Right kidney (tissue), 9 donors: ENCODE results near the gene LGALS8.
A peak's percentile ranks its signal among the peaks of the same experiment; 100 is the strongest.
"Not testable (repeated sequence)": the region's sequence is repeated elsewhere in the genome, so short reads cannot be mapped to it uniquely, and the experiment has no call there.

ENCODE experiments used
- DNase-seq: peaks from one replicate; pipeline ENCODE4 v3.0.0-alpha.2; 2016
- long read RNA-seq, 8 donors: transcript quantifications; one replicate each; lab custom pipeline, GENCODE V29; 2026

LGALS8 gene
- long read RNA-seq, donor 1, full-length matches to known transcripts: 15 of 15 reads
- long read RNA-seq, donor 1, partial matches to known transcripts: 0 of 15 reads
- long read RNA-seq, donor 1, other reads (novel, unspliced or antisense): 0 of 15 reads
- long read RNA-seq, donor 2, full-length matches to known transcripts: 12 of 12 reads
- long read RNA-seq, donor 2, partial matches to known transcripts: 0 of 12 reads
- long read RNA-seq, donor 2, other reads (novel, unspliced or antisense): 0 of 12 reads
- long read RNA-seq, donor 3, full-length matches to known transcripts: 7 of 7 reads
- long read RNA-seq, donor 3, partial matches to known transcripts: 0 of 7 reads
- long read RNA-seq, donor 3, other reads (novel, unspliced or antisense): 0 of 7 reads
- long read RNA-seq, donor 4, full-length matches to known transcripts: 15 of 15 reads
- long read RNA-seq, donor 4, partial matches to known transcripts: 0 of 15 reads
- long read RNA-seq, donor 4, other reads (novel, unspliced or antisense): 0 of 15 reads
- long read RNA-seq, donor 5, full-length matches to known transcripts: 10 of 10 reads
- long read RNA-seq, donor 5, partial matches to known transcripts: 0 of 10 reads
- long read RNA-seq, donor 5, other reads (novel, unspliced or antisense): 0 of 10 reads
- long read RNA-seq, donor 6, full-length matches to known transcripts: 9 of 18 reads
- long read RNA-seq, donor 6, partial matches to known transcripts: 9 of 18 reads
- long read RNA-seq, donor 6, other reads (novel, unspliced or antisense): 0 of 18 reads
- long read RNA-seq, donor 7, full-length matches to known transcripts: 32 of 92 reads
- long read RNA-seq, donor 7, partial matches to known transcripts: 60 of 92 reads
- long read RNA-seq, donor 7, other reads (novel, unspliced or antisense): 0 of 92 reads
- long read RNA-seq, donor 8, full-length matches to known transcripts: 13 of 22 reads
- long read RNA-seq, donor 8, partial matches to known transcripts: 9 of 22 reads
- long read RNA-seq, donor 8, other reads (novel, unspliced or antisense): 0 of 22 reads

DNA sequence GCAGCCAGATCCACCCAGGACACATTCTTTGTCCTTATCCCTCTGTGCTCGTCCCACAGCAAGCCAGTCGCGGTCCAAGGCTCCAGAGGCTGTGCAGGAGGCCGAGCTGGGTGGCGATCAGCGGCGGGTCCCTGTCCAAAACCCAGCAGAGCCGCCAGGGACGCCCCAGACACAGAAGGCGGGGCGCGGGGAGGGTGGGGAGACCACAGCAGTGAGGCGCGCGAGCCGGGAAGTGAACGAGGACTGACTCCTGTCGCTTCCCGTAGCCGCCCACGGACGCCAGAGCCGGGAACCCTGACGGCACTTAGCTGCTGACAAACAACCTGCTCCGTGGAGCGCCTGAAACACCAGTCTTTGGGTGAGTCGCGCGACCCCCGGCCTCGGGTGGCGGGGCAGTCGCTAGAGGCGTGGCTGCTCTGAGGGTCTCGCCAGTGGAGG, at the start of gene LGALS8:
LGALS8 (plus strand) TSS at position 279 of the 438 bp plus-strand sequence. CDS start 2,089 bp downstream, outside the sequence.
- peak; percentile 86 for DNase-seq

DNA sequence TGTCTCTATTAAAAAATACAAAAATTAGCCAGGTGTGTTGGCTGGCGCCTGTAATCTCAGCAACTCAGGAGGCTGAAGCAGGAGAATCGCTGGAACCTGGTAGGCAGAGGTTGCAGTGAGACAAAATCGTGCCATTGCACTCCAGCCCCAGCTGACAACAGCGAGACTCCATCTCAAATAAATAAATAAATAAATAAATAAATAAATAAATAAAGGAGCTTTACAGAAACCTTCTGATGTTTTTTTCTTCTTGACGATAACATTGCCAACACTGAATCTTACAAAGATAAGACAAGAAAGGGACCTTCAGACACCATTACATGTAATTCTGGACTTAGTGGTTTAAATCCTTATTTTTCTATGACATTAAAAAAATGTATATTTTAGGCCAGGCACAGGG, 47.8 kb upstream of the LGALS8 start:
- DNase-seq: no peak

GRCh38 chr1:236480758-236481436, 42.9 kb upstream of the LGALS8 start:
- peak; percentile 39 for DNase-seq

DNA sequence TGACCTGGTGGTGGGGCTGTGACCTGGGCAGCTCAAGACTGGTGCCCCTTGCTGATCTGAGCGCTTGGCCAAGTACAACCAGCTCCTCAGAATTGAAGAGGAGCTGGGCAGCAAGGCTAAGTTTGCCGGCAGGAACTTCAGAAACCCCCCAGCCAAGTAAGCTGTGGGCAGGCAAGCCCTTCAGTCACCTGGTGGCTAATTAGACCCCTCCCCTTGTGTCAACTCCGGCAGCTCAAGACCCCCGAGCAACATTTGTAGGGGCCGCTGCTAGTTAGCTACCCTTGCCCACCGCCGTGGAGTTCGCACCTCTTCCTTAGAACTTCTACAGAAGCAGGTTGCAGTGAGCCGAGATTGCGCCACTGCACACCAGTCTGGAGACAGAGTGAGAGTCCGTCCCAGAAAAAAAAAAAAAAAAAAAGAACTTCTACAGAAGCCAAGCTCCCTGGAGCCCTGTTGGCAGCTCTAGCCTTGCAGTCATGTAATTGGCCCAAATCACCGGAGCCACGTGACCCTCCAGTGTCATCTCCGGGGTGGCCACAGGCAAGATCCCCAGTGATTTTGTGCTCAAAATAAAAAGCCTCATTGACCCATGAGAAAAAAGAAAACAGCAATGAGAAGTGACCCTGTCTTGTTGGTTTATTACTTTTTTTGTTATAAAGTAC, 39.3 kb upstream of the LGALS8 start:
- DNase-seq: no peak

- DNase-seq: no peak
These were observed 37.3 kb upstream of the LGALS8 start for GRCh38 chr1:236486356-236487002.

GRCh38 chr1:236489161-236489560, 34.6 kb upstream of the LGALS8 start:
- DNase-seq: not testable (repeated sequence)

DNA sequence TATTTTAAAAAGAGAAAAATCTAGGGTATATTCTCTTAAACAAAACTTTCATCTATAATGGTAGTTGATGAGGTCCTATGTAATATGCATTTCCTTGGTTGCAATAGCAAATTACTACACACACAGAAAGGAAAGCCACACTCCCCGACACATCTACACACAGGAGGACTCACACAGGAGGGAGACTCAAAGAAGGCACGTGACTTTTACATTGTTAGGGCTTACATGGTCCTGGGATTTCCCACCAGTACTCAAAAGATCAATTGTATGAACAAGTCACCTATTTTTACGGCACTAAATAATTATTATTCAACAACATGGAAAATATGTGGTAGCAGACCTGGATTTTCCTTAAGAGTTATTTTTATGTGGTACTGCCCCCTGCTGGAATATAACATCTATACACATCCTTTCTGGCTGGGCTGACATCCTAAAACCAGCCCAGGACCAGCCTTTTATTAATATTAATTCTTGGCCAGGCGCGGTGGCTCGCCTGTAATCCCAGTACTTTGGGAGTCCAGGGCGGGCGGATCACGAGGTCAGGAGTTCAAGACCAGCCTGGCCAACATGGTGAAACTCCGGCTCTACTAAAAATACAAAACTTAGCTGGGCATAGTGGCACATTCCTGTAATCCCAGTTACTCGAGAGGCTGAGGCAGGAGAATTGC, 33.9 kb upstream of the LGALS8 start:
- no peak for DNase-seq

DNA sequence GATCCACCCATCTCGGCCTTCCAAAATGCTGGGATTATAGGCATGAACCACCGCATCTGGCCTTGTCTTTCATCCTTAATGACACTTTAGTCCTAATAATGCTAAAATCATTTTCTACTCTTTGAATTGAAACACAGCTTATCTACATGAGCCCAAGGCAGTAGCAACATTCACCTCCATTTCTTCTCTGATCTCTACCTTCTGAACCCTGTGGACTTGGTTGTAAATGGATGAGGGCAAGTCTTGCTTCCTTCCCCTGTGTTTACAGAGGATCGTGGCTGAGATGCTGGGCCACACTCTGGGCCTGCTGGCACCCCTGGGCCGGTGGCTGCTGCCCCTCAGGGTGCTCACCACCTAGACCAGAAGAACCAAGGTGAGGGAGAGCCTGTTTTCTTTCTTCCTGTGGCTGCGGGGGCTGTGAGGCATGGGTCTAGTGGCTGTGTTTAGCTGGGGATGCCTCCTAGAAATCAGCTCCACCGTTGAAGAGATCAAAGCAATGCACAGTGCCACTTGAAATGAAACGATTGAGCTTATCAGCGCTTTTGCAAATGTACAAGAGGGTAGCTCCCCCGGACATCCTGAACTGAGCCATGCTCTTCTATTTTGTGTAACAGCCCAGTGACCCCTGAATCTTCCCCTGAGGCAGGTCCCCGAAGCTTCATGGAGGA, 32.2 kb upstream of the LGALS8 start:
- DNase-seq: no peak

- no peak for DNase-seq
These were observed 31.4 kb upstream of the LGALS8 start for GRCh38 chr1:236492378-236492777.

GRCh38 chr1:236494082-236494481, 29.7 kb upstream of the LGALS8 start:
- DNase-seq: no peak

DNA sequence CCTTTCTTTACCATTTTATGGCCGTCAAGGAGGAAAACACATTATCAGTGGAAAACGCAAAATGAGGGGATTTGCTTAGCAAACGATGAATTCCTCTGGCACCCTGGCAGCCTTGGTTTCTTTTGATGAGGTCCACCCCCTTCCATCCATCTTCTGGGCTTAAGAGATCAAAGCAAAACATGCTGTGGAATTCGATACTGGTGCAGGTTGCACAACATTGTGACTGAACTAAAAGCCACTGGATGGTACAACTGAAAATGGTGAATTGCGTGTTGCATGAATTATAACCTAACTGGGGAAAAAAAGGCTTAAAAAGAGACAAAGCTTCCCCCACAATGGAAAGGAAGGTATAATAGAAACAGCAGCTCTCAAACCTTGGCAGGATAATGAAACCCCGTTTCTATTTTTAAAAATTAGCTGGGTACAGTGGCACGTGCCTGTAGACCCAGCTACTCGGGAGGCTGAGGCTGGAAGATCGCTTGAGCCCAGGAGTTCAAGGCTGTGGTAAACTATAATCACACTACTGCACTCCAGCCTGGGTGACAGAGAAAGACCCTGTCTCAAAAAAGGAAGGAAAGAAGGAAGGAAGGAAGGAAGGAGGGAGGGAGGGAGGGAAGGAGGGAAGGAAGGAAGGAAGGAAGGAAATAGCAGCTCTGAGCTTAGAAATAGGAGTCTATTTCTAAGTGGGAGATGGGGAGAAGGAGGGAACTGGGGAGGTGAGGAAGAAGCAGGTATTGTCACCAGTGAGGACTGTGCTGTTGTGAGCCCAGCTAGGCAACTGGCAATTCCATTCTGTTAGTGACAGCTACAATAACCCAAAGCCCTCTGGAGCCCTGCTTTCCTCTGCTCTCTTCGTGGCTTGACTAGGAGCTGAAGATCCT, 29.0 kb upstream of the LGALS8 start:
- DNase-seq: no peak

DNA sequence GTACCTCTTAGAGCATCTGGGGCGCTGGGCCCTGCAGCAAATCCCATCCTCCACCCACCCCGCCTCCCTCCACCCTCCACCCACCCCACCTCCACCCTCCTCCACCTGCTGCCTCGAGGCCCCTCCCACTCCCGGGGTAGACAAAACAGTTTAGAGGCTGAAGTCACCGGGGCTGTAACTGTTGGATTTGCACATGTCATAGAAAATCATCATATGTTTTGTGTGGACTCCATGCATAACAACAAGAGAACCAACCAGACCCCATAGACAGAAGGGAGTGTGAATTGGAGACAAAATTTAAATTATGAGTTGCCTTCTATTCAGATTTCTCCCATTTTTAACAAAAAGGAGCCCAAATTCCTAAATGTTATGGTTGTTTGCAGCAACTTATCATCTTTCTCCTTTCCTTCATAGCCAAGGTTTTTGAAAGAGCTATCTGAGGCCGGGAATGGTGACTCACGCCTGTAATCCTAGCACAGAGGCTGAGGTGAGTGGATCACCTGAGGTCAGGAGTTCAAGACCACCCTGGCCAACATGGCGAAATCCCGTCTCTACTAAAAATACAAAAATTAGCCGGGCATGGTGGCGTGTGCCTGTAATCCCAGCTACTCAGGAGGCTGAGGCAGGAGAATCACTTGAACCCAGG, 28.2 kb upstream of the LGALS8 start:
- DNase-seq: no peak

GRCh38 chr1:236497908-236498307, 25.9 kb upstream of the LGALS8 start:
- no peak for DNase-seq

- DNase-seq: no peak
These were observed 22.7 kb upstream of the LGALS8 start for GRCh38 chr1:236501093-236501492.

DNA sequence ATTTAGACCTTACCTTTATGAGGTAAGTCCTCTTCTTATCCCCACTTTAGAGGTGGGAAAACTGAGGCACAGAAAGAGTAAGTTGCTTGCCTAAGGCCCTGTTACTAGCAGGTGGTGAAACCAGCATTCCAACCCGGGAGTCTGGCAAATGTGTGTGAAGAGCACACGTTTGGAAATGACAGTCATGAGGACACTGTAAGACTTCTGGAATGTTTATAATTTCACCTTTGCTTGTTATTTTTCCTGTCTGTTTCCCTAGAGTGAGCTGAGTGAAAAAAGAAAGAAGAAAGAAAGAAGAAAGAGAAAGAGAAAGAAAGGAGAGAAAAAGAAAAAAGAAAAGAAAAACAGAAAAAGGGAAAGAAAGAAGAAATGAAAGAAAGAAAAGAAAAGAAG, 21.2 kb upstream of the LGALS8 start:
- no peak for DNase-seq

- peak; percentile 67 for DNase-seq
These were observed 20.7 kb upstream of the LGALS8 start for GRCh38 chr1:236502972-236503639.

- DNase-seq: not testable (repeated sequence)
These were observed 19.4 kb upstream of the LGALS8 start for GRCh38 chr1:236504338-236504737.
